ENCODE results near the gene RNASE12.

DNA sequence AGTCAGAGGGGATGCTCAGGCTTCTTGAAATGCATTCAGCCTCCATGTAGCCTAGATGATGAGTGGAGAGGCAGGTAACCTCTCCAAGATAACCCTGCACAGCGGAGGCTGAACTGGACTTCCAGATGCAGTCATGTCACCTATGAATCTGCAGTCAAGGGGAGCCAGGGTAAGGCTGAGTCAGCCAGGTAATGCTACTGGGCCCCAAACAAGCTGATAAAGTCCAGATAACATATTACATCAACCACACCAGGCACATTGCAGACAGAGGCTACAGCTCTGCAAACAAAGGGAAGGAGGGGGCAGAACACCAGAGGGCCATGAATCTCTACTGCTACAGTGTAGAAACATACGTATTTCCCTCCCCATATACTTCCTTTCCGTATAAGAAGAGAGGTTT is 44.3 kb downstream of the RNASE12 start:
- no peak for TF ChIP-seq EZH2phosphoT487 (IDR thresholded peaks at IDR 0.05; ENCODE audit: low read depth, severe bottlenecking, unreplicated experiment)
- no peak for TF ChIP-seq EZH2 (IDR thresholded peaks at IDR 0.05; ENCODE audit: borderline replicate concordance)
- TF ChIP-seq, protein P1, sequence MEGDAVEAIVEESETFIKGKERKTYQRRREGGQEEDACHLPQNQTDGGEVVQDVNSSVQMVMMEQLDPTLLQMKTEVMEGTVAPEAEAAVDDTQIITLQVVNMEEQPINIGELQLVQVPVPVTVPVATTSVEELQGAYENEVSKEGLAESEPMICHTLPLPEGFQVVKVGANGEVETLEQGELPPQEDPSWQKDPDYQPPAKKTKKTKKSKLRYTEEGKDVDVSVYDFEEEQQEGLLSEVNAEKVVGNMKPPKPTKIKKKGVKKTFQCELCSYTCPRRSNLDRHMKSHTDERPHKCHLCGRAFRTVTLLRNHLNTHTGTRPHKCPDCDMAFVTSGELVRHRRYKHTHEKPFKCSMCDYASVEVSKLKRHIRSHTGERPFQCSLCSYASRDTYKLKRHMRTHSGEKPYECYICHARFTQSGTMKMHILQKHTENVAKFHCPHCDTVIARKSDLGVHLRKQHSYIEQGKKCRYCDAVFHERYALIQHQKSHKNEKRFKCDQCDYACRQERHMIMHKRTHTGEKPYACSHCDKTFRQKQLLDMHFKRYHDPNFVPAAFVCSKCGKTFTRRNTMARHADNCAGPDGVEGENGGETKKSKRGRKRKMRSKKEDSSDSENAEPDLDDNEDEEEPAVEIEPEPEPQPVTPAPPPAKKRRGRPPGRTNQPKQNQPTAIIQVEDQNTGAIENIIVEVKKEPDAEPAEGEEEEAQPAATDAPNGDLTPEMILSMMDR (IDR thresholded peaks at IDR 0.05; ENCODE audit: poor library complexity) = no peak

Measured in hepatocyte (in vitro differentiated cells).